Activated T-cell treated with anti-CD3 and anti-CD28 coated beads for 48 hours (primary cell): Measurements from ENCODE around the gene PUS1.

ENCODE experiments used
- DNase-seq: peaks from one replicate; pipeline ENCODE4 v3.0.0-alpha.2; 2020; ENCODE audit warnings: low read depth

PUS1 gene

GRCh38 chr12:131916306-131917138 is 12.6 kb upstream of the PUS1 start:
- DNase-seq, result no peak

GRCh38 chr12:131917139-131917710 is 11.9 kb upstream of the PUS1 start:
- no peak for DNase-seq

GRCh38 chr12:131917711-131918306 is 11.3 kb upstream of the PUS1 start:
- DNase-seq, result no peak

GRCh38 chr12:131918311-131919050 is 10.6 kb upstream of the PUS1 start:
- no peak for DNase-seq

GRCh38 chr12:131919051-131919347 is 10.1 kb upstream of the PUS1 start:
- DNase-seq, result no peak

- no peak for DNase-seq
These were observed 9.5 kb upstream of the PUS1 start for GRCh38 chr12:131919366-131920156.

- DNase-seq, result no peak
These were observed 8.9 kb upstream of the PUS1 start for GRCh38 chr12:131920157-131920508.

- no peak for DNase-seq
These were observed 7.9 kb upstream of the PUS1 start for GRCh38 chr12:131920902-131921840.

GRCh38 chr12:131921866-131922769 is 7.0 kb upstream of the PUS1 start:
- DNase-seq, result no peak

GRCh38 chr12:131922772-131923171 is 6.3 kb upstream of the PUS1 start:
- DNase-seq, result no peak

- DNase-seq, result no peak
These were observed 5.8 kb upstream of the PUS1 start for GRCh38 chr12:131923260-131923659.

- no peak for DNase-seq
These were observed 1.7 kb upstream of the PUS1 start for GRCh38 chr12:131927110-131928079.

- peak; percentile 18 for DNase-seq
These were observed 881 bp upstream of the PUS1 start for GRCh38 chr12:131928080-131928710.

- DNase-seq, result peak; percentile 20
These were observed 743 bp downstream of the PUS1 start for GRCh38 chr12:131929581-131930456.

GRCh38 chr12:131930510-131930909 is 1.4 kb downstream of the PUS1 start:
- no peak for DNase-seq

GRCh38 chr12:131933387-131933786 is 4.3 kb downstream of the PUS1 start:
- DNase-seq, result no peak

GRCh38 chr12:131934535-131934934 is 5.5 kb downstream of the PUS1 start:
- DNase-seq, result no peak
